Activated CD8-positive, alpha-beta memory T cell treated with anti-CD3 and anti-CD28 coated beads, Interleukin-2, amount 50 U/mL, for 1 hour (primary cell): ENCODE measurements around the gene PRDM5.
"Not testable (repeated sequence)": the region's sequence is repeated elsewhere in the genome, so short reads cannot be mapped to it uniquely, and the experiment has no call there.

Experiments
- DNase-seq: peaks from one replicate; pipeline ENCODE4 v3.0.0-alpha.2; 2020; ENCODE audit errors: extremely low read depth

Gene PRDM5

GRCh38 chr4:120754590-120754989, 167.9 kb downstream of the PRDM5 start:
- DNase-seq = no peak

GRCh38 chr4:120753854-120754253, 168.7 kb downstream of the PRDM5 start:
- no peak for DNase-seq

- no peak for DNase-seq
These were observed 172.4 kb downstream of the PRDM5 start for GRCh38 chr4:120750152-120750525.

- no peak for DNase-seq
These were observed 172.9 kb downstream of the PRDM5 start for GRCh38 chr4:120749445-120750151.

GRCh38 chr4:120741636-120742035, 180.9 kb downstream of the PRDM5 start:
- not testable (repeated sequence) for DNase-seq

- DNase-seq = no peak
These were observed 186.2 kb downstream of the PRDM5 start for GRCh38 chr4:120736312-120736711.

- DNase-seq = no peak
These were observed 188.6 kb downstream of the PRDM5 start for GRCh38 chr4:120733968-120734367.

- no peak for DNase-seq
These were observed 189.5 kb downstream of the PRDM5 start for GRCh38 chr4:120733054-120733453.

GRCh38 chr4:120731561-120731960, 191.0 kb downstream of the PRDM5 start:
- no peak for DNase-seq

GRCh38 chr4:120730777-120731320, 191.7 kb downstream of the PRDM5 start:
- no peak for DNase-seq

GRCh38 chr4:120728892-120729675, 193.4 kb downstream of the PRDM5 start:
- no peak for DNase-seq

GRCh38 chr4:120725639-120726580, 196.6 kb downstream of the PRDM5 start:
- DNase-seq = no peak

- DNase-seq = no peak
These were observed 197.9 kb downstream of the PRDM5 start for GRCh38 chr4:120724656-120725055.

- DNase-seq = no peak
These were observed 198.5 kb downstream of the PRDM5 start for GRCh38 chr4:120723986-120724385.

GRCh38 chr4:120723105-120723504, 199.4 kb downstream of the PRDM5 start:
- no peak for DNase-seq

- no peak for DNase-seq
These were observed 199.9 kb downstream of the PRDM5 start for GRCh38 chr4:120722655-120723054.

GRCh38 chr4:120720354-120720934, 202.1 kb downstream of the PRDM5 start:
- DNase-seq = no peak

GRCh38 chr4:120718979-120719566, 203.5 kb downstream of the PRDM5 start:
- no peak for DNase-seq

GRCh38 chr4:120716346-120716745, 206.2 kb downstream of the PRDM5 start:
- DNase-seq = no peak

- no peak for DNase-seq
These were observed 208.0 kb downstream of the PRDM5 start for GRCh38 chr4:120714417-120715010.

GRCh38 chr4:120709991-120710390, 212.5 kb downstream of the PRDM5 start:
- DNase-seq = no peak
